ENCODE measurements around the gene NKX2-1. TPM values are rescaled to one million over a fixed set of nuclear protein-coding genes. Genes with fewer than 3 reads are reported as not detected.

NKX2-1 gene
- total and polyA plus RNA-seq, 2 donors (not counting 3 experiments of a cell fraction or from before 2014, with no cell fraction given) = not detected

GRCh38 chr14:36524874-36525745, 5.1 kb upstream of the NKX2-1 start:
- no peak for FAIRE-seq
- Histone ChIP-seq H3K4me3 (replicated peaks in 1 of 3; ENCODE audit: insufficient read depth in 1 of 3, low read depth in 1 of 3, low read length in 3 of 3) (no peak overlapping the region), H3K27ac (ENCODE audit: insufficient read depth, low read depth, low read length) (no peak overlapping the region), H4K20me1 (replicated peaks; ENCODE audit: control insufficient read depth, extremely low read depth, insufficient read depth, low read length) (no peaks in the 10 kb centered on the region), H3K79me2 (ENCODE audit: control insufficient read depth, insufficient read depth, low read length) (no peaks in the 10 kb centered on the region), H2AFZ (ENCODE audit: low read depth, low read length) (no peak overlapping the region), H3K36me3 (ENCODE audit: control insufficient read depth in 2 of 2, extremely low read depth in 1 of 2, insufficient read depth in 2 of 2, low read length in 2 of 2) (no peaks in the 10 kb centered on the region), H3K4me2 (ENCODE audit: insufficient read depth, low read length) (no peak overlapping the region), H3K9me3 (replicated peaks; ENCODE audit: control insufficient read depth, insufficient read depth, low read length) (no peaks in the 10 kb centered on the region), H3K4me1 (ENCODE audit: control insufficient read depth, extremely low read depth, insufficient read depth, low read length) (peaks cover 3% of the 10 kb centered on the region), H3K9me1 (replicated peaks; ENCODE audit: control insufficient read depth, extremely low read depth, insufficient read depth, low read length) (no peaks in the 10 kb centered on the region), H3K9ac (replicated peaks; ENCODE audit: extremely low read depth, insufficient read depth, low read length) (no peak overlapping the region), H3K27me3 (ENCODE audit: control insufficient read depth in 2 of 2, insufficient read depth in 2 of 2, low read length in 2 of 2) (peaks cover 67 to 80% of the 10 kb centered on the region in 2 experiments)
- TF ChIP-seq EZH2 (IDR thresholded peaks at IDR 0.05; ENCODE audit: borderline replicate concordance, low read depth, low read length, severe bottlenecking) (peak; percentile 92), GATA2 (IDR thresholded peaks at IDR 0.05; ENCODE audit: insufficient read depth, insufficient read length, low read depth, low read length) (no peak), CTCF (IDR thresholded peaks at IDR 0.05; ENCODE audit: extremely low read depth in 1 of 2, insufficient read depth in 1 of 2, low read depth in 1 of 2, low read length in 2 of 2) (peak; percentile 43 to 50)
- dilution Hi-C loops (cut with MboI; ENCODE audit: extremely low pct_ligation_motif_present, low sequenced_read_pairs) = no loop called here
- no TSS peak for BruUV-seq (replicated peaks)
- ChIA-PET CTCF (interaction anchor here (0.8 to 3.0 kb wide), 11 partner anchors 9 to 592 kb away, joined by 3 to 12 read pairs (median 4); no protein-coding TSS in a partner anchor), POLR2A (no interaction called here)
- intact Hi-C loops (cut with micrococcal nuclease) = loop anchor here (1.0 to 5.0 kb wide), 2 partner anchors 132 to 455 kb away; no protein-coding TSS in a partner anchor
- DNase-seq (ENCODE audit: low read depth, low spot score) = no peak
